H9 (cell line): ENCODE data around the gene SLC35F3. TPM values are rescaled to one million over a fixed set of nuclear protein-coding genes. Genes with fewer than 3 reads are reported as not detected.

Experiments used
- DNase-seq: peaks from one replicate; pipeline ENCODE4 v3.0.0-alpha.2; 2017
- H2AFZ ChIP-seq: one replicate; pipeline ENCODE4 v1.6.1; 2013; ENCODE audit warnings: mild to moderate bottlenecking, low read length, control low read depth, moderate library complexity
- H2AK5ac ChIP-seq: 2 replicates; pipeline ENCODE4 v1.6.1; 2013; ENCODE audit warnings: low read length, control low read depth, mixed read lengths; ENCODE audit not compliant: insufficient read length
- H2BK120ac ChIP-seq: one replicate; pipeline ENCODE4 v1.6.1; 2013; ENCODE audit warnings: low read depth, mild to moderate bottlenecking, low read length, control low read depth, inconsistent platforms; ENCODE audit not compliant: poor library complexity, severe bottlenecking
- H2BK12ac ChIP-seq: 2 replicates; pipeline ENCODE4 v1.6.1; 2013; ENCODE audit warnings: low read length, control low read depth, mixed read lengths, low read depth; ENCODE audit not compliant: insufficient read length
- H2BK15ac ChIP-seq: 2 replicates; pipeline ENCODE4 v1.6.1; 2013; ENCODE audit warnings: low read depth, low read length, control low read depth
- H2BK20ac ChIP-seq: one replicate; pipeline ENCODE4 v1.6.1; 2013; ENCODE audit warnings: low read depth, mild to moderate bottlenecking, low read length, control low read depth, inconsistent platforms; ENCODE audit not compliant: poor library complexity, severe bottlenecking
- H2BK5ac ChIP-seq: 2 replicates; pipeline ENCODE4 v1.6.1; 2013; ENCODE audit warnings: low read length, control low read depth, mixed read lengths; ENCODE audit not compliant: insufficient read length
- H3K14ac ChIP-seq: 2 replicates; pipeline ENCODE4 v1.6.1; 2013; ENCODE audit warnings: low read length, control low read depth; ENCODE audit not compliant: insufficient read depth
- H3K18ac ChIP-seq: 2 replicates; pipeline ENCODE4 v1.6.1; 2013; ENCODE audit warnings: low read depth, mild to moderate bottlenecking, mixed read lengths, low read length, control low read depth; ENCODE audit not compliant: insufficient read length
- H3K23ac ChIP-seq: 2 replicates; pipeline ENCODE4 v1.6.1; 2013; ENCODE audit warnings: low read length, control low read depth, mixed read lengths, low read depth; ENCODE audit not compliant: insufficient read length
- H3K23me2 ChIP-seq: 2 replicates; pipeline ENCODE4 v1.6.1; 2013; ENCODE audit warnings: low read depth, mild to moderate bottlenecking, mixed read lengths, low read length, control low read depth; ENCODE audit not compliant: insufficient read length, poor library complexity, severe bottlenecking
- H3K27ac ChIP-seq: 2 replicates; pipeline ENCODE4 v1.5.1; 2013; ENCODE audit warnings: low read length, control low read depth, mixed read lengths, low read depth; ENCODE audit not compliant: insufficient read length
- H3K27me3 ChIP-seq: 2 replicates; pipeline ENCODE4 v1.6.1; 2013; ENCODE audit warnings: low read length, control low read depth, inconsistent platforms; ENCODE audit not compliant: insufficient read depth
- H3K4ac ChIP-seq: 2 replicates; pipeline ENCODE4 v1.6.1; 2013; ENCODE audit warnings: low read depth, mild to moderate bottlenecking, control low read depth, inconsistent platforms, low read length, moderate library complexity
- H3K4me1 ChIP-seq: 2 replicates; pipeline ENCODE4 v1.6.1; 2013; ENCODE audit warnings: low read length, control low read depth, inconsistent platforms; ENCODE audit not compliant: insufficient read depth
- H3K4me2 ChIP-seq: 2 replicates; pipeline ENCODE4 v1.6.1; 2013; ENCODE audit warnings: low read length, control low read depth, mixed read lengths; ENCODE audit not compliant: insufficient read length, insufficient read depth
- H3K56ac ChIP-seq: 2 replicates; pipeline ENCODE4 v1.6.1; 2013; ENCODE audit warnings: low read depth, mild to moderate bottlenecking, mixed read lengths, low read length, control low read depth; ENCODE audit not compliant: insufficient read length
- H3K79me1 ChIP-seq: 2 replicates; pipeline ENCODE4 v1.6.1; 2013; ENCODE audit warnings: low read depth, mild to moderate bottlenecking, moderate library complexity, low read length, control low read depth, inconsistent platforms; ENCODE audit not compliant: insufficient read depth, poor library complexity, severe bottlenecking
- H3K79me2 ChIP-seq: 2 replicates; pipeline ENCODE4 v1.6.1; 2013; ENCODE audit warnings: low read length, control low read depth, inconsistent platforms; ENCODE audit not compliant: insufficient read depth
- H3K9ac ChIP-seq: 2 replicates; pipeline ENCODE4 v1.6.1; 2013; ENCODE audit warnings: low read length, control low read depth, mixed read lengths; ENCODE audit not compliant: insufficient read length; ENCODE audit errors: extremely low read depth
- H3K9me3 ChIP-seq: one replicate; pipeline ENCODE4 v1.6.1; 2013; ENCODE audit warnings: low read depth, low read length, inconsistent platforms; ENCODE audit not compliant: control insufficient read depth
- H3T11ph ChIP-seq: one replicate; pipeline ENCODE4 v1.6.1; 2013; ENCODE audit warnings: mild to moderate bottlenecking, low read length, control low read depth, inconsistent platforms
- H4K20me1 ChIP-seq: one replicate; pipeline ENCODE4 v1.6.1; 2013; ENCODE audit not compliant: control insufficient read depth, insufficient read length, insufficient read depth
- H4K5ac ChIP-seq: 2 replicates; pipeline ENCODE4 v1.6.1; 2013; ENCODE audit warnings: low read depth, mild to moderate bottlenecking, mixed read lengths, low read length, control low read depth; ENCODE audit not compliant: insufficient read length
- H4K8ac ChIP-seq: replicated peaks from 2 replicates; pipeline ENCODE4 v1.6.1; 2013; ENCODE audit warnings: low read length, control low read depth, mixed read lengths, low read depth; ENCODE audit not compliant: insufficient read length
- H4K91ac ChIP-seq: 2 replicates; pipeline ENCODE4 v1.6.1; 2013; ENCODE audit warnings: low read depth, mild to moderate bottlenecking, moderate library complexity, mixed read lengths, low read length, control low read depth; ENCODE audit not compliant: insufficient read length
- H3K27ac Mint-ChIP-seq, 3 experiments: 2 replicates in 2 of 3; 3 replicates in 1 of 3; pipeline ENCODE4 v1.8.0; 2020 to 2021; ENCODE audit warnings: mixed read lengths in 3 of 3, mild to moderate bottlenecking in 1 of 3, moderate library complexity in 1 of 3
- H3K27me3 Mint-ChIP-seq: 2 replicates; pipeline ENCODE4 v1.8.0; 2021; ENCODE audit warnings: low read depth, mild to moderate bottlenecking, moderate library complexity, mixed read lengths
- H3K36me3 Mint-ChIP-seq, 3 experiments: 2 replicates in 2 of 3; 3 replicates in 1 of 3; pipeline ENCODE4 v1.8.0; 2020 to 2021; ENCODE audit warnings: low read depth in 3 of 3, mixed read lengths in 3 of 3; ENCODE audit not compliant: insufficient read depth in 1 of 3
- H3K4me1 Mint-ChIP-seq, 2 experiments: 2 replicates each; pipeline ENCODE4 v1.8.0; 2020; ENCODE audit warnings: mixed read lengths in 2 of 2
- H3K4me3 Mint-ChIP-seq, 2 experiments: 2 replicates in 1 of 2; 3 replicates in 1 of 2; pipeline ENCODE4 v1.8.0; 2020 to 2021; ENCODE audit warnings: mild to moderate bottlenecking in 2 of 2, mixed read lengths in 2 of 2, moderate library complexity in 1 of 2
- H3K9me3 Mint-ChIP-seq, 2 experiments: 2 replicates in 1 of 2; 3 replicates in 1 of 2; pipeline ENCODE4 v1.8.0; 2020; ENCODE audit warnings: mild to moderate bottlenecking in 2 of 2, mixed read lengths in 2 of 2, moderate library complexity in 1 of 2
- CTCF ChIP-seq: fragments of 200-600 bp; sonication (generic); conservative IDR thresholded peaks from 3 replicates; pipeline ENCODE4 v1.8.0; 2021; ENCODE audit warnings: antibody characterized with exemption, mild to moderate bottlenecking
- WGBS: extraction: QIAGEN DNeasy Blood & Tissue Kit; methylation state at CpG from one replicate; pipeline ENCODE4 v1.1.7; 2013; ENCODE audit warnings: missing lambda C conversion rate, low lambda C conversion rate, mixed read lengths; ENCODE audit not compliant: insufficient read length; ENCODE audit errors: extremely low coverage; 5-methylcytosine and 5-hydroxymethylcytosine counted together
- total RNA-seq: library from RNA; stranded (reverse); gene quantifications from 2 replicates; pipeline ENCODE4 v1.2.1, GENCODE V29; 2021

The SLC35F3 gene
- total RNA-seq, 1 experiment from 2014 or later: 0.81 TPM

GRCh38 chr1:234369033-234369430, 464.6 kb downstream of the SLC35F3 start:
- Histone ChIP-seq H3K23ac (no peak overlapping the region), H4K91ac (no peak overlapping the region), H3K9me3 (no peaks in the 10 kb centered on the region), H3K79me2 (no peaks in the 10 kb centered on the region), H3K4ac (no peak overlapping the region), H4K20me1 (no peaks in the 10 kb centered on the region), H2BK12ac (no peak overlapping the region), H4K8ac (no peak overlapping the region), H3K4me1 (no peaks in the 10 kb centered on the region), H3K56ac (no peak overlapping the region), H3K14ac (no peak overlapping the region), H3K79me1 (no peaks in the 10 kb centered on the region), H3K23me2 (no peaks in the 10 kb centered on the region), H3K18ac (no peak overlapping the region), H2AFZ (no peak overlapping the region), H2BK5ac (no peak overlapping the region), H3T11ph (no peak overlapping the region), H2BK20ac (no peak overlapping the region), H2AK5ac (no peak overlapping the region), H3K9ac (no peak overlapping the region), H4K5ac (no peak overlapping the region), H2BK120ac (no peak overlapping the region), H3K27me3 (no peaks in the 10 kb centered on the region), H2BK15ac (no peak overlapping the region), H3K4me2 (no peak overlapping the region), H3K27ac (no peak overlapping the region)
- H3K27me3 Mint-ChIP-seq: peaks cover 27% of the 10 kb centered on the region
- no peak overlapping the region for H3K27ac Mint-ChIP-seq
- no peaks in the 10 kb centered on the region for H3K9me3 Mint-ChIP-seq
- H3K4me3 Mint-ChIP-seq: no peak overlapping the region
- H3K36me3 Mint-ChIP-seq: no peaks in the 10 kb centered on the region; a peak in 1 of 7 replicates
- no peak for TF ChIP-seq CTCF
- DNase-seq: no peak
- no CpG with 5 or more reads among the region's 3 CpGs for WGBS
- H3K4me1 Mint-ChIP-seq: peaks cover 4 to 7% of the 10 kb centered on the region in 2 experiments
